Measurements from ENCODE around the gene DPYD. TPM values are rescaled to one million over a fixed set of nuclear protein-coding genes. Genes with fewer than 3 reads are reported as not detected.

DPYD gene
- polyA plus RNA-seq, 1 of the 3 experiments (the other 2 are of a cell fraction) = 23.0 TPM

GRCh38 chr1:97167246-97167645 is 753.6 kb downstream of the DPYD start:
- Histone ChIP-seq H3F3A (replicated peaks; ENCODE audit: insufficient read depth) (peaks cover 6% of the 10 kb centered on the region), H3K4me3 (ENCODE audit: low read depth in 2 of 2, low read length in 1 of 2) (no peak overlapping the region), H3K9me3 (no peaks in the 10 kb centered on the region), H3K9ac (no peak overlapping the region), H3K4me2 (no peak overlapping the region), H3K4me1 (ENCODE audit: control insufficient read depth in 1 of 2, insufficient read depth in 2 of 2, low read depth in 1 of 2, low read length in 1 of 2) (peaks cover 0 to 2% of the 10 kb centered on the region in 2 experiments; a peak in 2 of 4 replicates), H3K27me3 (ENCODE audit: insufficient read depth) (no peaks in the 10 kb centered on the region), H4K20me1 (ENCODE audit: insufficient read depth) (no peaks in the 10 kb centered on the region), H3K36me3 (replicated peaks in 1 of 2; ENCODE audit: control insufficient read depth in 1 of 2, insufficient read depth in 2 of 2, low read length in 1 of 2) (peaks cover 0 to 11% of the 10 kb centered on the region in 2 experiments), H3K9me2 (no peaks in the 10 kb centered on the region), H3K27ac (ENCODE audit: low read depth in 2 of 2, low read length in 1 of 2) (no peak overlapping the region), H2AFZ (ENCODE audit: low read depth) (no peak overlapping the region), H3K79me2 (ENCODE audit: insufficient read depth) (no peaks in the 10 kb centered on the region)
- no peak for TF ChIP-seq RAD21 (IDR thresholded peaks at IDR 0.05; ENCODE audit: low read length)
- TF ChIP-seq MEF2A (IDR thresholded peaks at IDR 0.05; ENCODE audit: borderline replicate concordance, low read depth) = no peak
- no peak for TF ChIP-seq ZBTB33 (IDR thresholded peaks at IDR 0.05; ENCODE audit: borderline replicate concordance, low read depth)
- TF ChIP-seq IRF3 (IDR thresholded peaks at IDR 0.05; ENCODE audit: low read depth, low read length) = no peak
- no peak for TF ChIP-seq CTCF (IDR thresholded peaks at IDR 0.05)
- TF ChIP-seq FOXJ3 (CRISPR knock-in tag; IDR thresholded peaks at IDR 0.05) = no peak
- no peak for TF ChIP-seq YY1 (IDR thresholded peaks at IDR 0.05; ENCODE audit: low read depth)
- no peak for TF ChIP-seq TEAD4 (IDR thresholded peaks at IDR 0.05; ENCODE audit: borderline replicate concordance, insufficient read depth)
- TF ChIP-seq, protein P1, sequence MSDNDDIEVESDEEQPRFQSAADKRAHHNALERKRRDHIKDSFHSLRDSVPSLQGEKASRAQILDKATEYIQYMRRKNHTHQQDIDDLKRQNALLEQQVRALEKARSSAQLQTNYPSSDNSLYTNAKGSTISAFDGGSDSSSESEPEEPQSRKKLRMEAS (IDR thresholded peaks at IDR 0.05; ENCODE audit: low read depth) = no peak
- no peak for TF ChIP-seq NFIC (IDR thresholded peaks at IDR 0.05; ENCODE audit: borderline replicate concordance)
- no peak for TF ChIP-seq FOSL2 (IDR thresholded peaks at IDR 0.05; ENCODE audit: borderline replicate concordance, low read depth)
- TF ChIP-seq PBX3 (IDR thresholded peaks at IDR 0.05) = no peak
- TF ChIP-seq ELF1 (IDR thresholded peaks at IDR 0.05) = no peak
- no peak for TF ChIP-seq JUND (IDR thresholded peaks at IDR 0.05)
- TF ChIP-seq RCOR1 (IDR thresholded peaks at IDR 0.05; ENCODE audit: low read length) = no peak
- TF ChIP-seq, protein P2, sequence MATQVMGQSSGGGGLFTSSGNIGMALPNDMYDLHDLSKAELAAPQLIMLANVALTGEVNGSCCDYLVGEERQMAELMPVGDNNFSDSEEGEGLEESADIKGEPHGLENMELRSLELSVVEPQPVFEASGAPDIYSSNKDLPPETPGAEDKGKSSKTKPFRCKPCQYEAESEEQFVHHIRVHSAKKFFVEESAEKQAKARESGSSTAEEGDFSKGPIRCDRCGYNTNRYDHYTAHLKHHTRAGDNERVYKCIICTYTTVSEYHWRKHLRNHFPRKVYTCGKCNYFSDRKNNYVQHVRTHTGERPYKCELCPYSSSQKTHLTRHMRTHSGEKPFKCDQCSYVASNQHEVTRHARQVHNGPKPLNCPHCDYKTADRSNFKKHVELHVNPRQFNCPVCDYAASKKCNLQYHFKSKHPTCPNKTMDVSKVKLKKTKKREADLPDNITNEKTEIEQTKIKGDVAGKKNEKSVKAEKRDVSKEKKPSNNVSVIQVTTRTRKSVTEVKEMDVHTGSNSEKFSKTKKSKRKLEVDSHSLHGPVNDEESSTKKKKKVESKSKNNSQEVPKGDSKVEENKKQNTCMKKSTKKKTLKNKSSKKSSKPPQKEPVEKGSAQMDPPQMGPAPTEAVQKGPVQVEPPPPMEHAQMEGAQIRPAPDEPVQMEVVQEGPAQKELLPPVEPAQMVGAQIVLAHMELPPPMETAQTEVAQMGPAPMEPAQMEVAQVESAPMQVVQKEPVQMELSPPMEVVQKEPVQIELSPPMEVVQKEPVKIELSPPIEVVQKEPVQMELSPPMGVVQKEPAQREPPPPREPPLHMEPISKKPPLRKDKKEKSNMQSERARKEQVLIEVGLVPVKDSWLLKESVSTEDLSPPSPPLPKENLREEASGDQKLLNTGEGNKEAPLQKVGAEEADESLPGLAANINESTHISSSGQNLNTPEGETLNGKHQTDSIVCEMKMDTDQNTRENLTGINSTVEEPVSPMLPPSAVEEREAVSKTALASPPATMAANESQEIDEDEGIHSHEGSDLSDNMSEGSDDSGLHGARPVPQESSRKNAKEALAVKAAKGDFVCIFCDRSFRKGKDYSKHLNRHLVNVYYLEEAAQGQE (IDR thresholded peaks at IDR 0.05; ENCODE audit: low read depth, low read length) = no peak
- CTCF ChIA-PET = no interaction called here
- 89% methylated on average over 2 of the region's 2 CpGs for WGBS (ENCODE audit: low lambda C conversion rate)
- POLR2A ChIA-PET = no interaction called here
- no peak for DNase-seq
